ENCODE data around the gene SYT1.
"Not testable (repeated sequence)": the region's sequence is repeated elsewhere in the genome, so short reads cannot be mapped to it uniquely, and the experiment has no call there.

The SYT1 gene

GRCh38 chr12:78864403-78864869 lies at the start of gene SYT1:
Gene SYT1 (plus strand): TSS chr12:78864774.
- TF ChIP-seq ZFX (IDR thresholded peaks at IDR 0.05; ENCODE audit: borderline replicate concordance) = no peak
- no peak for TF ChIP-seq CTCF (IDR thresholded peaks at IDR 0.05)
- peak within 1 kb of the TSS; percentile 81 for H3K27ac ChIP-seq

- no peak for TF ChIP-seq CTCF (IDR thresholded peaks at IDR 0.05)
- TF ChIP-seq ZFX (IDR thresholded peaks at IDR 0.05; ENCODE audit: borderline replicate concordance) = no peak
- no peak overlapping the region for H3K27ac ChIP-seq
Measured at GRCh38 chr12:78818487-78818886, 46.1 kb upstream of the SYT1 start.

- TF ChIP-seq CTCF (IDR thresholded peaks at IDR 0.05) = no peak
- TF ChIP-seq ZFX (IDR thresholded peaks at IDR 0.05; ENCODE audit: borderline replicate concordance) = no peak
Measured at GRCh38 chr12:78820946-78821345, 43.6 kb upstream of the SYT1 start.

GRCh38 chr12:78824918-78825317 lies 39.7 kb upstream of the SYT1 start:
- no peak overlapping the region for H3K27ac ChIP-seq
- no peak for TF ChIP-seq ZFX (IDR thresholded peaks at IDR 0.05; ENCODE audit: borderline replicate concordance)
- no peak for TF ChIP-seq CTCF (IDR thresholded peaks at IDR 0.05)

More at GRCh38 chr12:78820946-78821345, 43.6 kb upstream of the SYT1 start:
- H3K27ac ChIP-seq = no peak overlapping the region

GRCh38 chr12:78829690-78830089 lies 34.9 kb upstream of the SYT1 start:
- TF ChIP-seq CTCF (IDR thresholded peaks at IDR 0.05) = no peak
- TF ChIP-seq ZFX (IDR thresholded peaks at IDR 0.05; ENCODE audit: borderline replicate concordance) = no peak
- no peak overlapping the region for H3K27ac ChIP-seq

GRCh38 chr12:78835493-78835892 lies 29.1 kb upstream of the SYT1 start:
- TF ChIP-seq CTCF (IDR thresholded peaks at IDR 0.05) = no peak
- no peak for TF ChIP-seq ZFX (IDR thresholded peaks at IDR 0.05; ENCODE audit: borderline replicate concordance)
- no peak overlapping the region for H3K27ac ChIP-seq

GRCh38 chr12:78840518-78841019 lies 24.0 kb upstream of the SYT1 start:
- H3K27ac ChIP-seq = not testable (repeated sequence)

- TF ChIP-seq CTCF (IDR thresholded peaks at IDR 0.05) = no peak
- TF ChIP-seq ZFX (IDR thresholded peaks at IDR 0.05; ENCODE audit: borderline replicate concordance) = no peak
- no peak overlapping the region for H3K27ac ChIP-seq
Measured at GRCh38 chr12:78853231-78853630, 11.3 kb upstream of the SYT1 start.

All from 22Rv1 (cell line).